Immature natural killer cell (primary cell): Measurements from ENCODE around the gene BOLA1. TPM values are rescaled to one million over a fixed set of nuclear protein-coding genes. Genes with fewer than 3 reads are reported as not detected.
A peak's percentile ranks its signal among the peaks of the same experiment; 100 is the strongest.
"Not testable (repeated sequence)": the region's sequence is repeated elsewhere in the genome, so short reads cannot be mapped to it uniquely, and the experiment has no call there.

Experiments
- DNase-seq, 3 donors: peaks; one replicate each; pipeline ENCODE4 v3.0.0; 2022; ENCODE audit warnings: mixed read lengths in 1 of 3
- H3K27ac Mint-ChIP-seq, 6 donors: one replicate each; pipeline ENCODE4 v1.8.0; 2020; ENCODE audit warnings: mixed read lengths in 6 of 6, mild to moderate bottlenecking in 5 of 6, inconsistent platforms in 4 of 6, moderate library complexity in 3 of 6
- H3K27me3 Mint-ChIP-seq, 3 donors: one replicate each; pipeline ENCODE4 v1.8.0; 2020 to 2021; ENCODE audit warnings: low read depth in 3 of 3, mild to moderate bottlenecking in 3 of 3, mixed read lengths in 3 of 3, moderate library complexity in 3 of 3, inconsistent platforms in 1 of 3
- H3K36me3 Mint-ChIP-seq, 3 donors: one replicate each; pipeline ENCODE4 v1.8.0; 2020; ENCODE audit warnings: mixed read lengths in 3 of 3, inconsistent platforms in 2 of 3, mild to moderate bottlenecking in 2 of 3
- H3K4me1 Mint-ChIP-seq, 2 donors: one replicate each; pipeline ENCODE4 v1.8.0; 2020; ENCODE audit warnings: inconsistent platforms in 2 of 2, mild to moderate bottlenecking in 2 of 2, mixed read lengths in 2 of 2, moderate library complexity in 1 of 2
- H3K4me3 Mint-ChIP-seq, 5 donors: one replicate each; pipeline ENCODE4 v1.8.0; 2020; ENCODE audit warnings: mild to moderate bottlenecking in 5 of 5, mixed read lengths in 5 of 5, inconsistent platforms in 3 of 5, moderate library complexity in 3 of 5
- H3K9me3 Mint-ChIP-seq, 6 donors: one replicate each; pipeline ENCODE4 v1.8.0; 2020; ENCODE audit warnings: mild to moderate bottlenecking in 6 of 6, mixed read lengths in 6 of 6, inconsistent platforms in 4 of 6, moderate library complexity in 3 of 6
- polyA plus RNA-seq, 3 donors: library from polyadenylated mRNA; unstranded; fragments of 300-500 nt; fragmentation: Illumina TruSeq; gene quantifications; one replicate each; pipeline ENCODE4 v1.2.3, GENCODE V29; 2021

The BOLA1 gene
- polyA plus RNA-seq, 3 donors from 2014 or later = 12.6 to 35.2 (median 30.4) TPM

DNA sequence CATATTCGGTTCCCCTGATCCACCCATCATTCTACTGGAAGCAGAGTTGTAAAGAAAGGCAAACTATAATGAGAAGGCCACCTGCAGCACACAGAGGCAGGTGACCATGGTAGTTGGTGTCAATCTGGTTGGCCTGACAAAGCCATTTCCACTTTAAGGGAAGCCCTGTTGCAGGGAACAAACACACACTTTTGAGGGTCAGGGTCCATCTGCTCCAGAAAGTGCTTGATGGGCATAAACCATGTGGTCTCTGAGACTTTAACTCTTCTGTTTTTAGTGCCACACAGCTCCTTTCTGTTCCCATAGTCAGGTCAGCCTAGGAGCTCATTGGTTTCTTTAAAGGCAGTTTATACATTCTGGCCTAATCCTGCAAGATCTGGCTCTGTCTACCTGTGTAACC, 17.5 kb upstream of the BOLA1 start:
- no peak for DNase-seq
- Mint-ChIP-seq H3K4me1 (peaks cover 7 to 8% of the 10 kb centered on the region in 2 donors), H3K27me3 (peaks cover 0 to 2% (median 0%) of the 10 kb centered on the region in 3 donors), H3K27ac (no peak overlapping the region), H3K9me3 (no peaks in the 10 kb centered on the region), H3K36me3 (no peaks in the 10 kb centered on the region), H3K4me3 (no peak overlapping the region)

DNA sequence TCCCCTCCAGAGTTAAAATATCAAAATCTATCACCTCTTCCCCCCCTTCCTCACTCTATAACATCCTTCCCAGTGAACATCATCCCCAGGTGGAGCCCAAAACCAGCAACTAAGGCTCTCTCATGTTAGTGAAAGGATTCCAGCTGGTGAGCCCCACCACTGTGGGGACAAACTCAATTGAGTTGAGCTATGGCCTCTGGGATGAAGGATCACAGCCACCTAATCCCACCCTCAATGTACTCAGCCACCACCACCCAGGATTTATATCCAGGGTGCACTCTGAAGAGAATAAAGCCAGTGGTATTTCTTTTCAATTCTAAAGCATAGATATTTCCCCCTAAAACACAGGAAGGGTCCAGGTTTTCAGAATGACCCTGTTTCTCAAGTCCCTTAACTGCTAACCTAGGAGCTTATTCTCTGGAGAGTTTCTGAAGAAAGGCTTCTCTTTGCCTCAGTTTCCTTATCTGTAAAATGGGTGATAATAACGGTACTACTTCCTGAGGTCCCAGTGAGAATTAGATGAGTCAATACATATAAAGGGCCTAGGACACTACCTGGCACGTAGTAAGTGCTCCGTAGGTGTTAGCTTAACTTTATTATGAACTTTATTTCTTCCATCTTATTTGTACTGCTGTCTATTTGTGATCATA, 15.6 kb upstream of the BOLA1 start:
- no peaks in the 10 kb centered on the region for H3K27me3 Mint-ChIP-seq

DNA sequence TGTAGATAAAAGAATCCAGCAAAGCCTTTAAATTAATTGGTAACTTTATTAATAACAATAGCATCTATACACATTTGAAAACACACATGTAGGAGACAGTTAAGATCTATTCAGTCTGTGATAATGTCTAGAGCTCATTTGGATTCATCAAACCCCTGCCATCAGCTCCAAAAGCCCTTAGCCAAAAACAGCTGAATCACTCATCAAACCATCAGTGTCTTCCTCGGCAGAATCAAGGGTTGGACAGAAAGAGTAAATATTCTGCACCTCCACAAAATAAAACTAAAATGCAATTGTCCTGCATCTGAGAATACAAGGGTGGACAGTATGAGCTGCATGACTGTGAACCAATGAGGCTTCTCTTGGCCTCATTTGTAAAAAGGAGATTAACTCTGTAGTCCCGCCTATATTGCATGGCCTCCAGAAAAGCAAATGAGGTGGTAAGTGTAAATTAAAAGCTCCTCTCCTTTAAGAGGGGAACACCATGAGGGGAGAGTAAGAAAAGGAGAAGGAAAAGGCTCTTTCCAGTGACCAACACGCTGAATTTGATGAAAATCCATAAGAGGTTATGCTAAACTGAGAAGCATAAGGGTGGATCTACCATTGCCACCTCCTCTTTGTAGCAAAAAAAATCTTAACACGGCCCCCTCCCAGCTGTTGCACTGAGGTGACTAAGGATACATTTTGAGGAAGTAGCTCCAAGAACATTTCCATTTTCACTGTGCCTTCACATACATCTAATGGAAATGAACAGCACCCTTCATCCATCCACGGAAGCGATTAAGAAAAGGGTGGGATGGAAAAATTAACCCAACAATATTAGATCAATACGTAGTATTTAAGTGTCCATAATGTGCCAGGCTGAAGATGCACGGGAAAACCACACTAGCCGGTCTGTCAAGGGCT, 14.7 kb upstream of the BOLA1 start:
- H3K36me3 Mint-ChIP-seq = no peaks in the 10 kb centered on the region
- no peak for DNase-seq
- peaks cover 0 to 1% (median 0%) of the 10 kb centered on the region in 3 donors for H3K27me3 Mint-ChIP-seq
- peaks cover 2 to 3% of the 10 kb centered on the region in 2 donors for H3K4me1 Mint-ChIP-seq
- no peaks in the 10 kb centered on the region for H3K9me3 Mint-ChIP-seq
- no peak overlapping the region for H3K27ac Mint-ChIP-seq
- H3K4me3 Mint-ChIP-seq = no peak overlapping the region

More for the DNA sequence above, 15.6 kb upstream of the BOLA1 start:
- Mint-ChIP-seq H3K4me3 (no peak overlapping the region), H3K27ac (no peak overlapping the region), H3K4me1 (peaks cover 7 to 8% of the 10 kb centered on the region in 2 donors), H3K36me3 (no peaks in the 10 kb centered on the region), H3K9me3 (no peaks in the 10 kb centered on the region)
- no peak for DNase-seq

DNA sequence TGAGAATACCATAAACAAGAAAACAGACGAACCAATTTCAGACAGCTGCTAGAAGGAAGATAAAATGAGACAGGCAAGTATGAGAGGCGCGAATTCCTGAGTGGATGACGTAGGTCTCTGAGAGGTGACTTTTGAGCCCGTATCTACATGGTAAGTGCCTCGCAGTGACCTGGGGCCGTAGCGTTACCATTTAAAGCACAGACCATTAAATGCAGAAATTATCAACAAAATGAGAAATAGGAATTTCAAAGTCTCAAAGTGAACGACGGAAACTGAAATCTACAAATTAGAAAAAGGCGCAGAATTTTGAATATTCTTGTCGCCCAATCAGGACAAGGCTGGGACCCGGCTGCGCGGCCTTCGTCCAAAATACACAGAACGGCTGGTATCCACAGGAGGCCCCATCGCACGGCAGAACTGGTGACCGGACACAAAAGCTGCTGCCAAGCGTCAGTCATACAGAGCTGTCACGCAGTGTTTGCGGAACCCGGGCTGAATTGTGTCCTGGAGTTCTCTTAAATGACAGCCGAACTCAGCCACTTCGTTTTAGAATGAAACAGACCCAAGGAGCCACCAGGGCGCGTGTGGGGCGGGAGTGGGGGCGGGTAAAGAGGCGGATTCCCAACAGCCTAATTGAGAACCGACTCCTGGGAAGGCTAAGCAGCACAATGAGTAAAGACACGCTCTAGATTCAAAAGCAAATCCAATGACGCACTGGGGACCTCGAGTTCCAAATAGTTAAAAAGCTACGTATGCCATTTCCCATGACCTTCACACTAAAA, 13.8 kb upstream of the BOLA1 start:
- peaks cover 0 to 4% of the 10 kb centered on the region in 2 donors for H3K4me1 Mint-ChIP-seq
- H3K9me3 Mint-ChIP-seq = no peaks in the 10 kb centered on the region
- no peaks in the 10 kb centered on the region for H3K36me3 Mint-ChIP-seq
- peaks cover 0 to 2% (median 0%) of the 10 kb centered on the region in 3 donors for H3K27me3 Mint-ChIP-seq
- H3K4me3 Mint-ChIP-seq = no peak overlapping the region
- peak; percentile 63 to 68 (median 67) for DNase-seq
- H3K27ac Mint-ChIP-seq = no peak overlapping the region

DNA sequence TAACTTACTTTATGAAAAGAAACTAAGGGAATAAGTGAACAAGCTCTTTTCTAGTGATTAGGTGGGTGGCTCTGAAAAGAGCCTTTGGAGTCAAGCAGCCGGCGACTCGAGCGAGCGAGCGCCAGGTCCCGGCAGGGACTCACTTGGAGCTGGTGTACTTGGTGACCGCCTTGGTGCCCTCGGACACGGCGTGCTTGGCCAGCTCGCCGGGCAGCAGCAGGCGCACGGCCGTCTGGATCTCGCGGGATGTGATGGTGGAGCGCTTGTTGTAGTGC, 13.3 kb upstream of the BOLA1 start:
- not testable (repeated sequence) for H3K27ac Mint-ChIP-seq, H3K36me3 Mint-ChIP-seq, H3K4me3 Mint-ChIP-seq, H3K9me3 Mint-ChIP-seq, H3K4me1 Mint-ChIP-seq, DNase-seq, H3K27me3 Mint-ChIP-seq

DNA sequence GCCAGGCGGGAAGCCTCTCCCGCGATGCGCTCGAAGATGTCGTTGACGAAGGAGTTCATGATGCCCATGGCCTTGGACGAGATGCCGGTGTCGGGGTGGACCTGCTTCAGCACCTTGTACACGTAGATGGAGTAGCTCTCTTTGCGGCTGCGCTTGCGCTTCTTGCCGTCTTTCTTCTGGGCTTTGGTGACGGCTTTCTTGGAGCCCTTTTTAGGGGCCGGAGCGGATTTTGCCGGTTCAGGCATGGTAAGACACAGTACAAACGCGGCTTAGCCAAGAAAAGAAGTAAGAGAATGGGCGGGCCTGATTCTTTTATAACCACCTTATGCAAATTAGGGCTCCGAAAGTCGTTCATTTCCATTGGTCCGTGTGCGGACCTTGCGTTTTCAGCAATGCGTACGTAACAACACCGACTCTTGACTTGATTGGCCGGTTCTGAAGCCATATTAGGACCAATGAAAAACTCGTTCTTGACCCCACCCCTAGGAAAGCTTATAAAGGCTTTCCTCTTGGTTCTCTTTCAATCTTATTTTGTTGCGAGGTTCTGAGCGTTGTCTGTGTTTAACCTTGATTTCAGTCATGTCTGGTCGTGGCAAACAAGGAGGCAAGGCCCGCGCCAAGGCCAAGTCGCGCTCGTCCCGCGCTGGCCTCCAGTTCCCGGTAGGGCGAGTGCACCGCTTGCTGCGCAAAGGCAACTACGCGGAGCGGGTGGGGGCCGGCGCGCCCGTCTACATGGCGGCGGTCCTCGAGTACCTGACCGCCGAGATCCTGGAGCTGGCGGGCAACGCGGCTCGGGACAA, 12.8 kb upstream of the BOLA1 start:
- no peak overlapping the region for H3K4me3 Mint-ChIP-seq
- H3K9me3 Mint-ChIP-seq = no peaks in the 10 kb centered on the region
- H3K4me1 Mint-ChIP-seq = peaks cover 0 to 4% of the 10 kb centered on the region in 2 donors
- peaks cover 0 to 2% (median 0%) of the 10 kb centered on the region in 3 donors for H3K27me3 Mint-ChIP-seq
- peak; percentile 92 to 96 (median 93) for DNase-seq
- no peak overlapping the region for H3K27ac Mint-ChIP-seq
- H3K36me3 Mint-ChIP-seq = no peaks in the 10 kb centered on the region

DNA sequence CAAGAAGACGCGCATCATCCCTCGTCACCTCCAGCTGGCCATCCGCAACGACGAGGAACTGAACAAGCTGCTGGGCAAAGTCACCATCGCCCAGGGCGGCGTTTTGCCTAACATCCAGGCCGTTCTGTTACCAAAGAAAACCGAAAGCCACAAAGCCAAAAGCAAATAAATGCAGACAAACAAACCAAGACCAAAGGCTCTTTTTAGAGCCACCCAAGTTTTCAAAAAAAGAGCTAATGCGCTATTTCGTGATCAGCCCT, 12.2 kb upstream of the BOLA1 start:
- H3K9me3 Mint-ChIP-seq, H3K4me1 Mint-ChIP-seq, H3K27ac Mint-ChIP-seq, DNase-seq, H3K27me3 Mint-ChIP-seq, H3K4me3 Mint-ChIP-seq, H3K36me3 Mint-ChIP-seq: not testable (repeated sequence)

DNA sequence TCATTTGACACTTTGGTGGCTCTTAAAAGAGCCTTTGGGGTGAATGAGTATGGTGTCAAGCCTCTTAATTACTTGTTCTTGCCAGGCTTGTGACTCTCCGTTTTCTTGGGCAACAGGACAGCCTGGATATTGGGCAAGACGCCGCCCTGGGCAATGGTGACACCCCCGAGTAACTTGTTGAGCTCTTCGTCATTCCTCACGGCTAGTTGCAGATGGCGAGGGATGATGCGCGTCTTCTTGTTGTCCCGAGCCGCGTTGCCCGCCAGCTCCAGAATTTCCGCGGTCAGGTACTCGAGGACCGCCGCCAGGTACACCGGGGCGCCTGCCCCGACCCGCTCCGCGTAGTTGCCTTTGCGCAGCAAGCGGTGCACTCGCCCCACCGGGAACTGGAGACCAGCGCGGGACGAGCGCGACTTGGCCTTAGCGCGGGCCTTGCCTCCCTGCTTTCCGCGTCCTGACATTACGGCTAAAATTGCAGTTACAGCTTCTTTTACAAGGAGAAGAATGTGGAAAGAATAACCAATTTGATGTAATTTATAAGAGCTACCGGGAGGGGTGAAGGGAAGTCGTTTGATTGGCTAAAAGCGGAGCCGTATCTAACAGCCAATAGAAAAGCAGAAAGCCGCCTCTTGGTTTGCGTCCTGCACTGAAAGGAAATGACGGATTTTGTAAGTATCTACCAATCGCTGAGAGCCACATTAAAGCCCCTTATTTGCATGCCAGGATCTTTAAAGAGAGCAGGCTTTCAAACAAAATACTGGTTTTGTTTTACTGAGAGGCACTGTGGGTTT, 11.7 kb upstream of the BOLA1 start:
- H3K27ac Mint-ChIP-seq = no peak overlapping the region
- no peaks in the 10 kb centered on the region for H3K9me3 Mint-ChIP-seq
- H3K36me3 Mint-ChIP-seq = no peaks in the 10 kb centered on the region
- peaks cover 0 to 4% of the 10 kb centered on the region in 2 donors for H3K4me1 Mint-ChIP-seq
- no peak overlapping the region for H3K4me3 Mint-ChIP-seq
- DNase-seq = peak; percentile 91 to 94 (median 93)
- H3K27me3 Mint-ChIP-seq = peaks cover 0 to 2% (median 2%) of the 10 kb centered on the region in 3 donors

DNA sequence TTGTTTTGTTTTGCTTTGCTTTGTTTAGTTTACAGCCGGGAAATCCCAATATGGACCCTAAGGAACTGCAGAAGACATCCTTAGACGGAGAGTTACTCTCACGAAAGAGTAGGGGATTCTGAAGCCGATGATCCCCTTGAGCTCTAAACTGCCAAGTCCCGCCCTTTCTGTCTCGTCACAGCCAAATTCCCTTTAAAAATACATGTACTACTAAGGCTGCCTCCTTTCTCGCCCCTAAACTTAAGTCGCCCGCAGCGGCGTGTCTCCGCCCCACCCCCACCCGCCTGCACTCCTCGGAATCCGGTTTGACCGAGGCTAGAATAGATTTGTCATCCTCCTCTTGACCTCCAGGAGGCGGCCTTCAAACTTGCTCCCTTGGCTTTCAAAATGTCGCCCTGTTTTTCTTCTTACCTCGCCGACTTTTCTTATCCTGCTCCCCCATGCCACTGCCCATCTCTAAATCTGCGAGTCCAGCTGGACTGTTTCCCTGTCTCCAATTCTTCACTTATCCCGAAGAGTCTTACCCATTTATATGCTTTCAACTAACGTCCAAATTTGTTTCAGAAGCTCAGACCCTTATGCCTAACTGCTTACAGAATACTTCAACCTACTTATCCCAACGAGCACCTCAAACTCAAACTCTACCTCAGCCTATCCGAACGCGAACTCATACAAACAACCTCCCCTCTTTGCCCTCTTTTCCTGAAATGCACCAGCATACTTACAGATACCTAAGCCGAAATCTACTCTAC, 10.9 kb upstream of the BOLA1 start:
- H3K4me1 Mint-ChIP-seq = peaks cover 0 to 4% of the 10 kb centered on the region in 2 donors
- DNase-seq = peak in 2 of 3 donors; percentile 78 to 79
- no peak overlapping the region for H3K4me3 Mint-ChIP-seq

DNA sequence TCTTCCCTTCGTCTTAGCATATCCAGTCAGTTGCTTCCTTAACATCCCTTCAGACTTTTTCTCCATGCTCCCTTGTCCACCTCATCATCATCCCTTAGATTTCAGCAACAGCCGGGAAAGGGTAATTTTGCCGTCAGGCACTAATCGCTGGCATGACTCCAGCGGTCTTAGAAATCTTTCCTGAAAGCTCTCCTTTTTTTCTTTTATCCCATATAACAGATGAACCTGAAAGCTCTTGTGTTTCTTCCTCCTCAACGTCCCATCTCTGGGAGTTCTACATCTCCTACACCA, 10.4 kb upstream of the BOLA1 start:
- no peak overlapping the region for H3K4me3 Mint-ChIP-seq
- no peak overlapping the region for H3K27ac Mint-ChIP-seq
- peaks cover 0 to 4% of the 10 kb centered on the region in 2 donors for H3K4me1 Mint-ChIP-seq
- H3K9me3 Mint-ChIP-seq = no peaks in the 10 kb centered on the region
- H3K27me3 Mint-ChIP-seq = peaks cover 0 to 2% (median 2%) of the 10 kb centered on the region in 3 donors
- no peaks in the 10 kb centered on the region for H3K36me3 Mint-ChIP-seq
- DNase-seq = peak in 1 of 3 donors; percentile 5

More for the DNA sequence above, 10.9 kb upstream of the BOLA1 start:
- Mint-ChIP-seq H3K9me3 (no peaks in the 10 kb centered on the region), H3K36me3 (no peaks in the 10 kb centered on the region), H3K27ac (no peak overlapping the region), H3K27me3 (peaks cover 0 to 2% (median 2%) of the 10 kb centered on the region in 3 donors)

DNA sequence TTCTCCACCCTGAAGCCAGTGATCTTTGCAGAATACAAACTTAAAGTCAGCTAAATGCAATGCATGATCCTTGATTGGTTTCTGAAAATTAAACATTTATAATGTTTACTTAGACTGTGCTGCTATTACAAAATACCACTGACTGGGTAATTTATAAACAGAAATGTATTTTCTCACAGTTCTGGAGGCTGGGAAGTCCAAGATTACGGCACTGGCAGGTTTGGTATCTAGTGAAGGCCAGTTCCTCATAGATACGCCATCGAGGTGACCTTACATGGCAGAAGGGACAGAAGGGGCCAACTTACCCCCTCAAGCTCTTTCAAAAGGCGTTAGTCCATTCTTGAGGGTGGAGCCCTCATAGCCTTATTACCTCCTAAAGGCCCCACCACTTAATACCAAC, 2.8 kb upstream of the BOLA1 start:
- Mint-ChIP-seq H3K36me3 (no peaks in the 10 kb centered on the region), H3K4me3 (no peak overlapping the region)

DNA sequence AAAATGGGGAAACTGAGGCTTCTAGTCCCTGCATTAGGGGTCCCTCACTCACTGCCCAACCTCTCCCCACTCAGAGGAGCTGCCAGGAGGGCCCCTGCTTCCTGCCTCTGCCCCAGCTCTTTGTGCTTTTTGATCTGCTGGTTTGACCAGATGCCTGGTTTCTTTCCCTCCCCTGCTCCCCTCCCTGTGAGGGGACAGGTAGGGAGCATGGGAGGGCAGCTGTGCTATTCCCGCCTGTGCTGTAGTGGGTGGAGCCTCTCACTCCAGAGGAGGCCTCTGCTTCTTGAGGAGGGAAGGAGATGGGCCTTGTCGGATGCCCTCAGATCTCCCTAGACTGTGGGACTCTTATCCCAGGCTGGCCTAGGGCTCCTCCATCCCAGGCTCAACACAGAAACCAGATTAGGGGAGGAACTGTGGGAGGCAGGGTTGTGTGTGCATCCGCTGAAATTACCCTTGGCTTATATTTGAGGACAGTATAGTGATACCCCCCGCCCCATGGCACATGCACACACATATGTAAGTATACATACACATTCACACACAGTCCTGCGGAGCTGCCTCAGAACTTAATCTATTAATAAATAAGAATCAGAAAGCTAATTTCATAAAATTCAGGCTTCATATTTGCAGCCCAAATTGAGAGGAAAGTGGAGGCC, 4.6 kb downstream of the BOLA1 start:
- no peak for DNase-seq
- peaks cover 0 to 4% (median 3%) of the 10 kb centered on the region in 3 donors for H3K36me3 Mint-ChIP-seq
- no peak overlapping the region for H3K27ac Mint-ChIP-seq
- no peaks in the 10 kb centered on the region for H3K9me3 Mint-ChIP-seq
- no peak overlapping the region for H3K4me3 Mint-ChIP-seq
- H3K4me1 Mint-ChIP-seq = peaks cover 18 to 22% of the 10 kb centered on the region in 2 donors
- peaks cover 2 to 3% (median 2%) of the 10 kb centered on the region in 3 donors for H3K27me3 Mint-ChIP-seq

More for the DNA sequence above, 2.8 kb upstream of the BOLA1 start:
- Mint-ChIP-seq H3K27ac (no peak overlapping the region), H3K9me3 (no peaks in the 10 kb centered on the region), H3K4me1 (peaks cover 18 to 22% of the 10 kb centered on the region in 2 donors), H3K27me3 (peaks cover 0 to 4% (median 0%) of the 10 kb centered on the region in 3 donors)
- no peak for DNase-seq
